Ascending aorta (tissue), 2 donors: ENCODE data around the gene RNF145. TPM values are rescaled to one million over a fixed set of nuclear protein-coding genes. Genes with fewer than 3 reads are reported as not detected.

Source experiments
- DNase-seq, 2 donors: peaks; one replicate each; pipeline ENCODE4 v3.0.0-alpha.2; 2019; ENCODE audit warnings: low spot score in 2 of 2
- H3K27ac ChIP-seq, 2 donors: fragments of 200-600 bp; sonication (generic); one replicate each; pipeline ENCODE4 v1.5.1; 2016 to 2017; ENCODE audit warnings: mild to moderate bottlenecking in 1 of 2
- H3K27me3 ChIP-seq: fragments of 200-600 bp; sonication (generic); one replicate; pipeline ENCODE4 v1.5.1; 2017
- H3K36me3 ChIP-seq, 2 donors: fragments of 200-600 bp; sonication (generic); one replicate each; pipeline ENCODE4 v1.5.1; 2016
- H3K4me1 ChIP-seq, 2 donors: fragments of 200-600 bp; sonication (generic); one replicate each; pipeline ENCODE4 v1.5.1; 2016 to 2017; ENCODE audit warnings: mild to moderate bottlenecking in 1 of 2
- H3K4me3 ChIP-seq, 2 donors: fragments of 200-600 bp; sonication (generic); one replicate each; pipeline ENCODE4 v1.5.1; 2016 to 2017; ENCODE audit warnings: mild to moderate bottlenecking in 1 of 2
- H3K9me3 ChIP-seq, 2 donors: fragments of 200-600 bp; sonication (generic); one replicate each; pipeline ENCODE4 v1.5.1; 2016
- intact Hi-C: fragments of 100-400 bp; cut with DNase I; formaldehyde crosslinking; loops from one replicate; pipeline ENCODE4 v1.15.1; 2023
- total RNA-seq: library from RNA; depleted of rRNA; stranded (reverse); fragments of >200 nt; gene quantifications from one replicate; pipeline ENCODE4 v1.1.0, GENCODE V29; 2016
- TF ChIP-seq, protein P1 (sequence below), 3 experiments: fragments of 200-600 bp in 2 of 3; fragments of 450-650 bp in 1 of 3; sonication (generic) in 2 of 3; IDR thresholded peaks; one replicate each; pipeline ENCODE4 v1.5.1; 2016 to 2019; ENCODE audit warnings: antibody characterized with exemption in 3 of 3, mild to moderate bottlenecking in 1 of 3, moderate library complexity in 1 of 3

The RNF145 gene
- total RNA-seq, 1 donor from 2014 or later, result 47.8 TPM

DNA sequence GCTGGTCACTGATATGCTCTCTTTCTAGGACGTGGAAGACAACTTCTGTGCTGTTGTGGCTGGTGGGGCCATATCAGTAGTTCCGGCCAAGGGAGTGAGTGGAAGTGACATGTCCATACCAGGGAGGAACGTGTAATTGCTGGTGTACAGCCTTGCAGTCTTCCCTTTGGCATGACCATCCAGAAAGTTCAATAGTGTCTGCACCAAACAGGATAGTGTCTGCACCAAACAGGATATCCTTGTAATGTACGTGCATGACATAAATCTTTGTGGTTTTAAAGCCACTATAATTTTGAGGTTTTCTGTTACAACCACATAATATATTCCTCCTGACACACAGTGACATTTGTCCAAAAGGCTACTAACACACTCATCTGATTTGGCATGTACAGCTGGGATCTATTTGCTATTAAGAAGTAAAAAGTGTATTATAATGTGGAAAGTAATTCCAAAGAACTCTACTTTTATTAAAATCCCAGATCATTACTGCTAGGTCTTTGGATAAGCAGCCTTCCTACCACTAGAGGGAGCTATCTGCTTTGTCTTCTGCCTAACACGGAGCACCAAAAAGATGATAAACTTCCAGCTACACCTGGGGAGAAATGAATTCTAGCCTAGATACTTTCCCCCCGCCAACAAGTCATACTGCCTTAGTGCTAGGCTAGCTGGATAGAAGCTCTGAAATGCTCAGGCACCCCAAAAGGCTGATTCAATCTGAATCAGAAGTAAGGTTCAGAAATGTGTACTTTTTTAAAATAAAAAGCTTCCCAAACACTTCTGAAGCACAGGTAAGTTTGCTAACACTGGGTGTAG lies 52.7 kb downstream of the RNF145 start:
- no peaks in the 10 kb centered on the region for H3K27me3 ChIP-seq
- peak overlapping the region in 1 of 2 donors; percentile 4 for H3K27ac ChIP-seq
- no peaks in the 10 kb centered on the region for H3K9me3 ChIP-seq
- peaks cover 24 to 29% of the 10 kb centered on the region in 2 donors for H3K36me3 ChIP-seq
- intact Hi-C loops, result loop anchor here (2.0 to 10.0 kb wide), 3 partner anchors 51 to 828 kb away; partner anchors contain the start of genes RNF145 and UBLCP1
- peaks cover 0 to 4% of the 10 kb centered on the region in 2 donors for H3K4me1 ChIP-seq
- no peak for DNase-seq
- TF ChIP-seq, protein P1, sequence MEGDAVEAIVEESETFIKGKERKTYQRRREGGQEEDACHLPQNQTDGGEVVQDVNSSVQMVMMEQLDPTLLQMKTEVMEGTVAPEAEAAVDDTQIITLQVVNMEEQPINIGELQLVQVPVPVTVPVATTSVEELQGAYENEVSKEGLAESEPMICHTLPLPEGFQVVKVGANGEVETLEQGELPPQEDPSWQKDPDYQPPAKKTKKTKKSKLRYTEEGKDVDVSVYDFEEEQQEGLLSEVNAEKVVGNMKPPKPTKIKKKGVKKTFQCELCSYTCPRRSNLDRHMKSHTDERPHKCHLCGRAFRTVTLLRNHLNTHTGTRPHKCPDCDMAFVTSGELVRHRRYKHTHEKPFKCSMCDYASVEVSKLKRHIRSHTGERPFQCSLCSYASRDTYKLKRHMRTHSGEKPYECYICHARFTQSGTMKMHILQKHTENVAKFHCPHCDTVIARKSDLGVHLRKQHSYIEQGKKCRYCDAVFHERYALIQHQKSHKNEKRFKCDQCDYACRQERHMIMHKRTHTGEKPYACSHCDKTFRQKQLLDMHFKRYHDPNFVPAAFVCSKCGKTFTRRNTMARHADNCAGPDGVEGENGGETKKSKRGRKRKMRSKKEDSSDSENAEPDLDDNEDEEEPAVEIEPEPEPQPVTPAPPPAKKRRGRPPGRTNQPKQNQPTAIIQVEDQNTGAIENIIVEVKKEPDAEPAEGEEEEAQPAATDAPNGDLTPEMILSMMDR (IDR thresholded peaks at IDR 0.05), result peak; percentile 75 to 82 (median 78)
- H3K4me3 ChIP-seq, result no peak overlapping the region

DNA sequence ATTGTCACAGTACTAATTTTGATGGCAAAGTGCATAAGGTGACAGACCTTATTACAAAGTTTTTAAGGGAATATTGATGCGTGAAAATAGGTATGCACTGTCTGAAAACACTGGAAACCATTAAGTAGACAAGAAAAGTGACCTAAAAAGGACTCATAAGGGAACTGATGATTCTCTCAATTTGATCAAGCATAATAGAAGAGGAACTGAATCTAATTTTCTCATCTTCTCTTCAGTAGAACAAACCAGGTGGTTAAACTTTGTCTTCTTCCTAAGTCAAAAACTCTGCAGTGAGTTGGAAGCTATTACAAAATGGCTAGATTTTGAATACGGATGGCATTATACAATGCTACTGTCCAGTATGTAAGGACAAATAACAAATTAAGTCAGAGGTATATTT lies 53.4 kb downstream of the RNF145 start:
- Histone ChIP-seq H3K4me3 (no peak overlapping the region), H3K27me3 (no peaks in the 10 kb centered on the region), H3K27ac (no peak overlapping the region), H3K36me3 (peaks cover 20 to 24% of the 10 kb centered on the region in 2 donors), H3K9me3 (no peaks in the 10 kb centered on the region), H3K4me1 (peaks cover 0 to 4% of the 10 kb centered on the region in 2 donors)
- TF ChIP-seq, protein P1 (IDR thresholded peaks at IDR 0.05), result no peak
- DNase-seq, result no peak
- intact Hi-C loops, result loop anchor here (2.0 to 10.0 kb wide), 3 partner anchors 51 to 829 kb away; partner anchors contain the start of genes RNF145 and UBLCP1

DNA sequence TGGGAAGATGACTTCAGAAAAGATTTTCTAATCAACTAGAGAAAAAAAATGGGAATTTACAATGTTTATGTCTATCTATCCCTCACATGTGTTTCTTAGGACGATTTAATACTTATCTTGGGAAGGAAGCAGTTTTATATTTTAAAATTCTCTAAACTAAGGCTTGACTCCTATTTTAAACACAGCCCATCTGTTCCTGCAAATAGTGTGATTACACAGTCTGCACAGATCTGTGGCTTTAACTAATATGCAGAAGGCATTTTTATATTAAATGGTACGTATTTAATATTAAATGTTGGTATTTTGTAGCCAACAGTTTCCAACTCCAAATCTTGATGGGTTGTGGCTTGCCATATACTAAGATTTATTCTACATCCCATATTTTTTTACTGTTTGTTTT lies 56.5 kb downstream of the RNF145 start:
- H3K4me1 ChIP-seq, result peaks cover 0 to 4% of the 10 kb centered on the region in 2 donors
- no peak overlapping the region for H3K27ac ChIP-seq
- TF ChIP-seq, protein P1 (IDR thresholded peaks at IDR 0.05), result no peak
- no peak for DNase-seq
- intact Hi-C loops, result loop anchor here (10.0 kb wide), 1 partner anchor 832 kb away; no protein-coding TSS in a partner anchor
- peaks cover 0 to 3% of the 10 kb centered on the region in 2 donors for H3K36me3 ChIP-seq
- H3K9me3 ChIP-seq, result no peaks in the 10 kb centered on the region
- H3K27me3 ChIP-seq, result no peaks in the 10 kb centered on the region
- no peak overlapping the region for H3K4me3 ChIP-seq

DNA sequence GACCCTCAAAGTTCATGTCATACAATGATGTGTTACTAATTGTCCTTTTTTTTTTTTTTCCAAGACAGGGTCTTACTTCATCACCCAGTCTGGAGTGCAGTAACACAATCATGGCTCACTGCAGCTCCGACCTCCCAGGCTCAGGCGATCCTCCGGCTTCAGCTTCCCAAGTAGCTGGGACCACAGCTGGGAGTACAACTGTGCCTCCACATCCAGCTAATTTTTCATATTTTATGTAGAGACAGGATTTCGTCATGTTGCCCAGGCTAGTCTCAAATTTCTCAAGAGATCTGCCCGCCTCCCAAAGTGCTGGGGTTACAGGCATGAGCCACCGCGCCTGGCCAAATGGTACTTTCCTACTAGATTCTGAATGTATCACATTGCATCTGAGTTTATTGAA lies 60.3 kb downstream of the RNF145 start:
- no peaks in the 10 kb centered on the region for H3K9me3 ChIP-seq
- H3K4me3 ChIP-seq, result no peak overlapping the region
- DNase-seq, result no peak
- no peaks in the 10 kb centered on the region for H3K4me1 ChIP-seq
- intact Hi-C loops, result no loop called here
- H3K27ac ChIP-seq, result no peak overlapping the region
- TF ChIP-seq, protein P1 (IDR thresholded peaks at IDR 0.05), result no peak
- H3K27me3 ChIP-seq, result no peaks in the 10 kb centered on the region
- no peaks in the 10 kb centered on the region for H3K36me3 ChIP-seq

DNA sequence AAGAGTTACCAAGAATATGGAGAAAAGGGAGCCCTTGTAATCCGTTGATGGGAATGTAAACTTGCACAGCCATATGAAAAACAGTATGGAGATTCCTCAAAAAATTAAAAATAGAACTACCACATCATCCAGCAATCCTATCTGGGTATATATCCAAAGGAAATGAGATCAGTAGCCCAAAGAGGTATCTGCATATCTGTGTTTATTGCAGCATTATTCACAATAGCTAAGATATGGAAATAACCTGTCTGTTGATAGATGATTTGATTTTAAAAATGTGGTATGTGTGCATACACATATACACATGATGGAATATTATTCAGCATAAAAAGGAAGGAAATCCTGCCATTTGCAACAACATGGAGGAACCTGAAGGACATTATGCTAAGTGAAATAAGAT lies 61.4 kb downstream of the RNF145 start:
- no peaks in the 10 kb centered on the region for H3K27me3 ChIP-seq
- H3K4me3 ChIP-seq, result no peak overlapping the region
- TF ChIP-seq, protein P1 (IDR thresholded peaks at IDR 0.05), result no peak
- no peaks in the 10 kb centered on the region for H3K4me1 ChIP-seq
- no peaks in the 10 kb centered on the region for H3K36me3 ChIP-seq
- DNase-seq, result no peak
- no peaks in the 10 kb centered on the region for H3K9me3 ChIP-seq
- no peak overlapping the region for H3K27ac ChIP-seq
- intact Hi-C loops, result no loop called here
